ENCODE data around the gene DAPK2.

The DAPK2 gene

GRCh38 chr15:63895787-63896218, 150.5 kb downstream of the DAPK2 start:
- DNase-seq (ENCODE audit: low read depth, low spot score): no peak

GRCh38 chr15:63895194-63895593, 151.1 kb downstream of the DAPK2 start:
- no peak for DNase-seq (ENCODE audit: low read depth, low spot score)

GRCh38 chr15:63894662-63894949, 151.7 kb downstream of the DAPK2 start:
- DNase-seq (ENCODE audit: low read depth, low spot score): no peak

- DNase-seq (ENCODE audit: low read depth, low spot score): no peak
These were observed 152.2 kb downstream of the DAPK2 start for GRCh38 chr15:63893866-63894661.

GRCh38 chr15:63892794-63893441, 153.4 kb downstream of the DAPK2 start:
- DNase-seq (ENCODE audit: low read depth, low spot score): no peak

GRCh38 chr15:63891768-63892133, 154.5 kb downstream of the DAPK2 start:
- no peak for DNase-seq (ENCODE audit: low read depth, low spot score)

- DNase-seq (ENCODE audit: low read depth, low spot score): peak; percentile 56
These were observed 155.1 kb downstream of the DAPK2 start for GRCh38 chr15:63891079-63891767.

GRCh38 chr15:63890617-63891016, 155.7 kb downstream of the DAPK2 start:
- DNase-seq (ENCODE audit: low read depth, low spot score): no peak

- no peak for DNase-seq (ENCODE audit: low read depth, low spot score)
These were observed 156.5 kb downstream of the DAPK2 start for GRCh38 chr15:63889831-63890230.

GRCh38 chr15:63888823-63889222, 157.5 kb downstream of the DAPK2 start:
- no peak for DNase-seq (ENCODE audit: low read depth, low spot score)

GRCh38 chr15:63888146-63888545, 158.1 kb downstream of the DAPK2 start:
- DNase-seq (ENCODE audit: low read depth, low spot score): no peak

- DNase-seq (ENCODE audit: low read depth, low spot score): no peak
These were observed 158.7 kb downstream of the DAPK2 start for GRCh38 chr15:63887630-63888029.

- no peak for DNase-seq (ENCODE audit: low read depth, low spot score)
These were observed 161.3 kb downstream of the DAPK2 start for GRCh38 chr15:63884953-63885352.

GRCh38 chr15:63881431-63881830, 164.9 kb downstream of the DAPK2 start:
- no peak for DNase-seq (ENCODE audit: low read depth, low spot score)

GRCh38 chr15:63880744-63881143, 165.5 kb downstream of the DAPK2 start:
- no peak for DNase-seq (ENCODE audit: low read depth, low spot score)

GRCh38 chr15:63879995-63880394, 166.3 kb downstream of the DAPK2 start:
- no peak for DNase-seq (ENCODE audit: low read depth, low spot score)

- no peak for DNase-seq (ENCODE audit: low read depth, low spot score)
These were observed 167.1 kb downstream of the DAPK2 start for GRCh38 chr15:63879211-63879610.

- no peak for DNase-seq (ENCODE audit: low read depth, low spot score)
These were observed 168.5 kb downstream of the DAPK2 start for GRCh38 chr15:63877713-63878271.

GRCh38 chr15:63876085-63876662, 170.1 kb downstream of the DAPK2 start:
- DNase-seq (ENCODE audit: low read depth, low spot score): no peak

GRCh38 chr15:63874616-63875015, 171.7 kb downstream of the DAPK2 start:
- no peak for DNase-seq (ENCODE audit: low read depth, low spot score)

- DNase-seq (ENCODE audit: low read depth, low spot score): no peak
These were observed 173.3 kb downstream of the DAPK2 start for GRCh38 chr15:63872759-63873510.

Data from smooth muscle cell of the brain vasculature (primary cell).